ENCODE measurements around the gene MASP2. TPM values are rescaled to one million over a fixed set of nuclear protein-coding genes. Genes with fewer than 3 reads are reported as not detected.
"Not testable (repeated sequence)": the region's sequence is repeated elsewhere in the genome, so short reads cannot be mapped to it uniquely, and the experiment has no call there.

The MASP2 gene
- polyA plus RNA-seq, 2 of the 4 experiments (the other 2 are of a cell fraction), result 0.08 TPM; not detected in 1

- no peak for TF ChIP-seq HES2 (IDR thresholded peaks at IDR 0.05)
Measured at GRCh38 chr1:10996100-10996499, 50.9 kb downstream of the MASP2 start (continued).

- CTCF ChIA-PET, result interaction anchor here (1.1 kb wide), 1 partner anchor 45 kb away, joined by 4 read pairs; no protein-coding TSS in a partner anchor
- Histone ChIP-seq H3K4me2 (no peak overlapping the region), H3K4me1 (no peaks in the 10 kb centered on the region), H3K4me3 (no peak overlapping the region), H3K9me3 (no peaks in the 10 kb centered on the region), H3K27ac (no peak overlapping the region)
- POLR2A ChIA-PET, result no interaction called here
- TF ChIP-seq TFCP2L1 (CRISPR knock-in tag; IDR thresholded peaks at IDR 0.05) (no peak), CBX2 (IDR thresholded peaks at IDR 0.05; ENCODE audit: borderline replicate concordance, low read depth) (no peak), CHD2 (IDR thresholded peaks at IDR 0.05; ENCODE audit: low read length, partially characterized antibody) (no peak), HMGXB4 (CRISPR knock-in tag; IDR thresholded peaks at IDR 0.05; ENCODE audit: borderline replicate concordance) (no peak), EHF (CRISPR knock-in tag; IDR thresholded peaks at IDR 0.05) (no peak), FOXS1 (CRISPR knock-in tag; IDR thresholded peaks at IDR 0.05) (no peak), CTCF (IDR thresholded peaks at IDR 0.05) (no peak), SMC3 (IDR thresholded peaks at IDR 0.05) (no peak), FOSB (CRISPR knock-in tag; IDR thresholded peaks at IDR 0.05) (no peak)
- ATAC-seq, result no peak
- 50% methylated on average over 4 of the region's 4 CpGs for WGBS (ENCODE audit: missing lambda C conversion rate)
- no peak for FAIRE-seq
- no peak for DNase-seq (ENCODE audit: low read depth in 1 of 2, low spot score in 1 of 2)
Measured at GRCh38 chr1:10992864-10993263, 54.2 kb downstream of the MASP2 start.

GRCh38 chr1:10992004-10992403 is 55.0 kb downstream of the MASP2 start:
- WGBS (ENCODE audit: missing lambda C conversion rate), result 52% methylated on average over 2 of the region's 2 CpGs
- ATAC-seq; CTCF ChIA-PET; FAIRE-seq; H3K9me3 ChIP-seq; H3K27ac ChIP-seq; DNase-seq (ENCODE audit: low read depth in 1 of 2, low spot score in 1 of 2); H3K4me2 ChIP-seq; H3K4me3 ChIP-seq; H3K4me1 ChIP-seq; POLR2A ChIA-PET: not testable (repeated sequence)

- WGBS (ENCODE audit: missing lambda C conversion rate), result 85% methylated on average over 7 of the region's 7 CpGs
- POLR2A ChIA-PET, result no interaction called here
- Histone ChIP-seq H3K9me3 (no peaks in the 10 kb centered on the region), H3K4me2 (no peak overlapping the region), H3K4me3 (no peak overlapping the region), H3K4me1 (no peaks in the 10 kb centered on the region), H3K27ac (no peak overlapping the region)
- CTCF ChIA-PET, result interaction anchor here (1.1 to 1.6 kb wide), 2 partner anchors 10 to 19 kb away, joined by 3 read pairs; no protein-coding TSS in a partner anchor
- no peak for ATAC-seq
- DNase-seq (ENCODE audit: low read depth in 1 of 2, low spot score in 1 of 2), result no peak
- TF ChIP-seq HEYL (CRISPR knock-in tag; IDR thresholded peaks at IDR 0.05), result no peak
- no peak for TF ChIP-seq ZNF302 (CRISPR knock-in tag; IDR thresholded peaks at IDR 0.05)
- TF ChIP-seq EP300 (IDR thresholded peaks at IDR 0.05), result no peak
- TF ChIP-seq, protein P1, sequence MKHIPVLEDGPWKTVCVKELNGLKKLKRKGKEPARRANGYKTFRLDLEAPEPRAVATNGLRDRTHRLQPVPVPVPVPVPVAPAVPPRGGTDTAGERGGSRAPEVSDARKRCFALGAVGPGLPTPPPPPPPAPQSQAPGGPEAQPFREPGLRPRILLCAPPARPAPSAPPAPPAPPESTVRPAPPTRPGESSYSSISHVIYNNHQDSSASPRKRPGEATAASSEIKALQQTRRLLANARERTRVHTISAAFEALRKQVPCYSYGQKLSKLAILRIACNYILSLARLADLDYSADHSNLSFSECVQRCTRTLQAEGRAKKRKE (CRISPR knock-in tag; IDR thresholded peaks at IDR 0.05; ENCODE audit: low read depth), result no peak
- no peak for TF ChIP-seq MYC (IDR thresholded peaks at IDR 0.05; ENCODE audit: borderline replicate concordance, low read length)
- TF ChIP-seq CBX2 (IDR thresholded peaks at IDR 0.05; ENCODE audit: borderline replicate concordance, low read depth), result no peak
- no peak for TF ChIP-seq SREBF2 (IDR thresholded peaks at IDR 0.05)
- TF ChIP-seq ELK1 (IDR thresholded peaks at IDR 0.05; ENCODE audit: low read depth, low read length), result no peak
- no peak for TF ChIP-seq EHF (CRISPR knock-in tag; IDR thresholded peaks at IDR 0.05)
- no peak for TF ChIP-seq HOXB5 (CRISPR knock-in tag; IDR thresholded peaks at IDR 0.05)
- no peak for TF ChIP-seq PHF8 (IDR thresholded peaks at IDR 0.05; ENCODE audit: borderline replicate concordance, low read depth)
- no peak for TF ChIP-seq CBX8 (IDR thresholded peaks at IDR 0.05)
- TF ChIP-seq SMC3 (IDR thresholded peaks at IDR 0.05), result no peak
- TF ChIP-seq MAZ (IDR thresholded peaks at IDR 0.05; ENCODE audit: borderline replicate concordance, low read depth, low read length), result no peak
- no peak for TF ChIP-seq RFX5 (IDR thresholded peaks at IDR 0.05)
- FAIRE-seq, result no peak
Measured at GRCh38 chr1:10990828-10991227, 56.2 kb downstream of the MASP2 start.

GRCh38 chr1:10989920-10990516 is 57.0 kb downstream of the MASP2 start:
- not testable (repeated sequence) for FAIRE-seq

More at GRCh38 chr1:10989920-10990516, 57.0 kb downstream of the MASP2 start:
- H3K9me3 ChIP-seq; H3K4me3 ChIP-seq; ATAC-seq; H3K27ac ChIP-seq; POLR2A ChIA-PET; H3K4me2 ChIP-seq; H3K4me1 ChIP-seq; DNase-seq (ENCODE audit: low read depth in 1 of 2, low spot score in 1 of 2): not testable (repeated sequence)
- 68% methylated on average over 6 of the region's 6 CpGs for WGBS (ENCODE audit: missing lambda C conversion rate)
- CTCF ChIA-PET, result interaction anchor here (0.7 to 1.6 kb wide), 2 partner anchors 10 to 251 kb away, joined by 3 read pairs; no protein-coding TSS in a partner anchor

Measured in A549 (cell line).